HG03354 (cell line): ENCODE results near the gene ARHGEF26.

Experiments used
- ATAC-seq: cut with Tn5 transposase; IDR thresholded peaks from one replicate; pipeline ENCODE4 v1.9.1; 2021; ENCODE audit warnings: mild to moderate bottlenecking; ENCODE audit not compliant: unreplicated experiment, poor library complexity, severe bottlenecking

The ARHGEF26 gene

GRCh38 chr3:154191520-154191919 lies 70.3 kb downstream of the ARHGEF26 start:
- ATAC-seq: no peak

- ATAC-seq: no peak
Observed at GRCh38 chr3:154192225-154192624, 71.0 kb downstream of the ARHGEF26 start.

DNA sequence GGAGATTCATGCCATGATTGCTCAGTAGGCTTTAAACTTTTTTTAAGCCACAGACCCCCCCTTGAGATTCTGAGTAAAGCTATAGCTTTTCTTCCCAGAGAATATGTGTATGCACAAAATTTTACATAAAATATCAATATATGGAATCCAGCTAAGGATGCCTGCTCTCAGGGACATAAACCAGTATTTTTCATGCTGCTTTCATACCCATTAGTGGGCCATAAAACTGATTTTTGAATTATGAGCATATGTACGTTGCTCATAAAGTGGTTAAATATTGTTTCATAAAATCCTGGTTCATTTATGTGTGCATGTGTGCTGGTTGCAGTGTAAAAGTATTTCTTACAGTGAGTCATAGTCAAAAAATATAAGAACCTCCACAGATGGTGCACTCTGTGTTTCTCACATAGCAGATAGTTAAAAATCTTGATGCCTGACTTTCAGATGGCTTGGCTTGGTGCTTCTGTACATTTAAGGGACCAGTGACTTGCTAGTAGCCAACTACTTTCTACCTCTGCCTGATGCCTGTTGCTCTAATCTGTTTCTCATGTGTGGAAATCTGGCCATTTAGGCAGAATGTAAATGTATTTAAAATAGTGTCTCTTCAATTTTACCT lies 71.9 kb downstream of the ARHGEF26 start:
- ATAC-seq: no peak

GRCh38 chr3:154194877-154195276 lies 73.7 kb downstream of the ARHGEF26 start:
- no peak for ATAC-seq

DNA sequence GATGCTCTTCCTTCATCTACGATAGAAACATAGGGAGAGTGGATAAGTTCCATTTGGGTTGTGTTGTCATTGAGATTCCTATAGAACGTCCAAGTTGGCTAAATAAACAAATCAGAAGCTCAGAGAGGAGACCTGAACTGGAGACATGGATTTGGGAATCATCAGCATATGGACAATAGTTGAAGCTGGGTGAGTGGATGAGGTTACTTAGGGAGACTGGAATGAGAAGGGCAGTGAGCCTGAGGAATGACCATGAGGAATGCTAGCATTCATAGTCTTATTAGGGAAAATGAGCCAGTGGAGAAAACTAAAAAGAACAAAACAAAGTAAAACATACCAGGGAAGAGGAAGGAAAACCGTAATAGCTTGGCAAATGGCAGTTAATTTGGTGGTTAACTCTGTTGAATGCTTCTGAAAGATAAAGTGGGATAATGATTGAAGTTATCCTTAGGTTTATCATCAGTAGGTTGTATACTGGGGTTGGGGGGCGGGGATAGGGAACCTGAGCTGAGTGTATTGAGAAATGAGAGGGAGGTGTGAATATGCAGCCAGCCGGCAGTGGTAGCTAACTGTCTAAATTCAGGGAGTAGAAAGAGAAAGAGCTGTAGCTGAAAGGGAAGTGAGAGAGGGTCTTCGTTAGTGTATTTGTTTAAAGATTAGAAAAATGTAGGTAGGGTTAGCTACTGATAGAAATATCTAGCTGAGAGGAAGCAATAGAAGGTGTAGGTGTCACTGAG lies 74.6 kb downstream of the ARHGEF26 start:
- ATAC-seq: no peak

GRCh38 chr3:154197751-154198150 lies 76.6 kb downstream of the ARHGEF26 start:
- no peak for ATAC-seq

DNA sequence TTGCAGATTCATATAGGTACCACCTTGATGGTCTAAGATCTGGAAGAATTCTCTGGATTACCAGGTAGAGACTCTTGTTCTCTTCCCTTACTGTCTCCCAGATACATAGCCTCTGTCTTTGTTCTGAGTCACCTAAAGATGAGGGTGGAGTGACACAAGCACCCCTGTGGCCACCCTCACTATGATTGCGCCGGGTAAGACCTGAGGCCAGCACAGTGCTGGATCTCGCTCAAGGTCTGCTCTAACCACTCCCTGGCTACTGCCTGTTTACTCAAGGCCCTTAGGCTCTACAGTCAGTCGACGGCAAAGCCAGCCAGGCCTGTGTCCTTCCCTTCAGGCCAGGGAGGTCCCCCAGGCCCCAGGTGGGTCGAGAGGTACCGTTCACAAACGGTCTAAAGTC lies 88.3 kb downstream of the ARHGEF26 start:
- no peak for ATAC-seq

DNA sequence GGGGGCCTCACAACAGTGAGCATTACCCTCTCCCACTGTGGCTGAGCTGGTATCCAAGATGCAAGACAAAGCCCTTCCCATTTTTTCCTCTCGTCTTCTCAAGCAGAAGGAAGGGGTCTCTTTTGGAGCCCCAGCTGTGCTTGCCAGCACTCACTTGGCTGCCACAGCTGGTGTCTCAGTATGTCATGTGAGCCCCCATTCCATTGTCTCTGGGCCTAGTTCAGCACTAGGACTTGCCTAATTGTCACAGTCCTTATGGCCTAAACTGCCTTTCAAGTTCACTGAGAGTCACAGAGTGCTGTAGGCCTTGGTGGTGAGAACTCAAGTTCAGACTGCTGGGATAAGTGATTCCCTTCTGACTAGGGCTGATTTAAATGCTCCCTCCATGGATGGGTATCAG lies 89.8 kb downstream of the ARHGEF26 start:
- ATAC-seq: no peak

GRCh38 chr3:154214306-154214705 lies 93.1 kb downstream of the ARHGEF26 start:
- no peak for ATAC-seq

- no peak for ATAC-seq
Observed at GRCh38 chr3:154217671-154218070, 96.5 kb downstream of the ARHGEF26 start.

- ATAC-seq: no peak
Observed at GRCh38 chr3:154218728-154219127, 97.5 kb downstream of the ARHGEF26 start.

GRCh38 chr3:154220462-154220861 lies 99.3 kb downstream of the ARHGEF26 start:
- no peak for ATAC-seq

DNA sequence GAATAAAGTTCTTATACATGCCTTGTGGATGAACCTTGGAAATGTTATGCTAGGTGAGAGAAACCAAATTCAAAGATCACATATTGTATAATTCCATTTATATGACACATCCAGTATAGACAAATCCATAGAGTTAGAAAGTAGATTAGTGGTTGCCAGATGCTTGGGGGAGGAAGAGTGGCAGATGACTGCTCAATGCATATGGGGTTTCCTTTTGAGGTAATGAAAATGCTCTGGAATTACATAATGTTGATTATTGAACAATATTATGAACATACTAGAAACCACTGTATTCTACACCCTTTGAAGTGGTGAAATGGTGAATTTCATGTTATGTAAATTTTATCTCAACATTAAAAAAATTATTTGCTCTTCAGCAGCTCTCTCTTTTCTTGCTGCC lies 102.3 kb downstream of the ARHGEF26 start:
- no peak for ATAC-seq

GRCh38 chr3:154224366-154224765 lies 103.2 kb downstream of the ARHGEF26 start:
- ATAC-seq: no peak

DNA sequence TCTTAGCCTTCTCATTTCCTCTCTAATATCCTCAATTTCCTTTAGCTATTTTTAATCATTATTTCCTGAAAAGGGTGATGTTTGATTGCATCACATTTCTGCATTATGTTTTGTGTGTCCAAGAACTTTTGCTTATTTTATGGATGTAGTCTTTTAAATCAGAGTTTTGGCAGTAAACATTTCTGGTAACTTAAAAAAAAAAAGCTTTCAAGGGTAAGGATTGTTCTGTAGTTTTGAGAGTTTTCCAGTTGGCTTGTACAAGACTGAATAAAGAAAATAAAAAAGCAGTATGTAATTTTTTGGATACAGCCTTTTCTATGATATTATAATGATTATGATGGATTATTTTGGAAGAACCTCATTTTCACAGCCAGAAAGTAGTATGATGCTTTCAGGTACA lies 103.7 kb downstream of the ARHGEF26 start:
- ATAC-seq: no peak

- ATAC-seq: no peak
Observed at GRCh38 chr3:154225536-154225935, 104.3 kb downstream of the ARHGEF26 start.

- no peak for ATAC-seq
Observed at GRCh38 chr3:154227531-154227930, 106.3 kb downstream of the ARHGEF26 start.

DNA sequence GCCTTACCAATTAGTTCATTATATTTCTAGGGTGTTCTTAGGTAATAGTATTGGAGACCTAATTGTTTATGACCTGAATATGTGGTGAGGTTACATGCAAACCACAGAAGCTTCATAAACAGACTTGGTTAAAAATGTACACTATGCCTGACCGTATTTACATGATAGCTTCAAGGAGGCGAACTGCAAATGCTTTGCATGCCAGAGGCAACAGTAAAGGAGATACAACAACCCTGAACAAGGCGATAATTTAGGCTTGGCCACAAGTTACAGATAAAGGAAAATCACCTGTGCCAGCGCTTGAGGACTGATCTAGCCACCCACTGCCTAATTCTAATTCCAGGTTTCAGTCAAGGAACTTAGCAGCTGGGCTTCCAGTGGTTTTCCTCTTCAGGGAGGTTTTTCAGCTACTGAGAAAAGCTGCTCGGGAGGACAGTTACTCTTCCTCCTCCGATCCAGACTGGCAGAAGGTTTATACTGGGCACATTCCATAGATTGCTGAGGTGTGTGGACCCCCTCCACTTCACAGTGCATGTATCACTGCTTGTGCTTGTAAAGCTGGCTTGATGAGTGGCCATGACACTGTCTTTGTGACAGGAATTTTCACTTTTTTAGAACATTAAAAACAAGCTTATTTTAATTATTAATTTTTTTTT lies 107.5 kb downstream of the ARHGEF26 start:
- no peak for ATAC-seq

- ATAC-seq: no peak
Observed at GRCh38 chr3:154229217-154229590, 108.0 kb downstream of the ARHGEF26 start.

DNA sequence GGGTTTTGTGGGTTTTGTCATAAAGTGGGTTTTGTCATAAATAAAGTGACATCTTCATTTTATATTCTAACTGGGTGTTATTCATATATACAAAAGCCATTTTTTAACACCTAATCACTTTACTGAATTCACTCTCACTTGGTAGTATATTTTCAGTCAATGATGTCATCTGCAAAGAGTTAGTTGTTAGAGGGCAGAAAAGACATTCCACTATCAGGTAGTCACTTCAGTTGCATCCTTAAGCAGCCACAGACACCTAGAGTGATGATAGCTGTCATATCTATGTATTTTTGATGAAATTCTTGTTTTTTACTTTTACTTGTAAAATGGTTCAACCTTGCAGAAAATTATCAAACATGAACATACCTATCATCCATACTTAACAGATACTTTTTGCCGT lies 114.1 kb downstream of the ARHGEF26 start:
- ATAC-seq: no peak

DNA sequence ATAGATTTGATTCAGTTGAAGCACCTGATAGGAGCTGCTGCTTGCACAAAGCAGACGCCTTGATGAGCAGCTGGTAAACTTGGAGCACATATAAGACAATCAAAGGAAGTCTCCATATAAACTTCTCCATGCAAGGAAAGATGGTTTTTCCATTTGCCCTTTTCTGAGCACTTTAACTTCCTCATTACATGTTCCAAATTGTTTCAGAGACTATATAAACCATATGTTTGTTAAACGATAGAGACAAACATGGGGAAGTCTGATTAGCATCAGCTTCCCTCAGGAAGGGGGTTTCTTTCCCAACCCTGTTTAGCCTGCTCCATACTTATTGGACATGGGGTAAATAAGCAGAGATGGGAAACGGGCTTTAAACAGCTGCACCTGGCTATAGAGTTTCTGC lies 115.1 kb downstream of the ARHGEF26 start:
- ATAC-seq: no peak
